Thoracic aorta (tissue), 2 donors: ENCODE results near the gene BRICD5. TPM values are rescaled to one million over a fixed set of nuclear protein-coding genes. Genes with fewer than 3 reads are reported as not detected.

Source experiments
- ATAC-seq: fragments of 150-250 bp; one replicate; pipeline ENCODE4 v1.8.0; 2017; ENCODE audit warnings: low read depth; ENCODE audit not compliant: insufficient number of reproducible peaks, low FRiP score
- DNase-seq: peaks from one replicate; pipeline ENCODE4 v3.0.0-alpha.2; 2020; ENCODE audit warnings: low spot score
- H3K27ac ChIP-seq, 2 donors: fragments of 200-600 bp; sonication (generic); 1 replicate in 1 of 2; 2 replicates in 1 of 2; pipeline ENCODE4 v1.5.1; 2016; ENCODE audit warnings: mild to moderate bottlenecking in 2 of 2, moderate library complexity in 2 of 2
- H3K27me3 ChIP-seq: fragments of 200-600 bp; sonication (generic); replicated peaks from 2 replicates; pipeline ENCODE4 v1.6.0; 2016; ENCODE audit warnings: mild to moderate bottlenecking; ENCODE audit not compliant: insufficient read depth
- H3K36me3 ChIP-seq: fragments of 200-600 bp; sonication (generic); one replicate; pipeline ENCODE4 v1.5.1; 2016
- H3K4me1 ChIP-seq, 2 donors: fragments of 200-600 bp; sonication (generic); 1 replicate in 1 of 2; 2 replicates in 1 of 2; pipeline versions ENCODE4 v1.5.1 to v1.6.0; 2016; ENCODE audit warnings: low read depth in 2 of 2, mild to moderate bottlenecking in 1 of 2; ENCODE audit not compliant: control insufficient read depth in 1 of 2
- H3K4me3 ChIP-seq: fragments of 200-600 bp; sonication (generic); 2 replicates; pipeline ENCODE4 v1.5.1; 2016; ENCODE audit warnings: mild to moderate bottlenecking
- H3K9me3 ChIP-seq: fragments of 200-600 bp; sonication (generic); 2 replicates; pipeline ENCODE4 v1.5.1; 2016
- CTCF ChIP-seq: fragments of 200-600 bp; sonication (generic); IDR thresholded peaks from one replicate; pipeline ENCODE4 v1.5.1; 2019; ENCODE audit warnings: antibody characterized with exemption
- total RNA-seq, 2 donors: library from RNA; depleted of rRNA; stranded (reverse); fragments of >200 nt; gene quantifications; one replicate each; pipeline versions ENCODE4 v1.1.0 to v1.2.3, GENCODE V29; 2016

Gene BRICD5
- total RNA-seq, 2 donors from 2014 or later: 11.4 to 43.1 TPM

GRCh38 chr16:2236337-2237101, 25.9 kb upstream of the BRICD5 start, which contains the start of gene DNASE1L2:
TSS of gene DNASE1L2 (plus strand) at chr16:2236444. CDS start at chr16:2236817, 373 bp downstream.
- DNase-seq (no peak), ATAC-seq (no peak)
- Histone ChIP-seq H3K27me3 (no peaks in the 10 kb centered on the region), H3K4me1 (peaks cover 10 to 14% of the 10 kb centered on the region in 2 donors), H3K36me3 (peaks cover 42% of the 10 kb centered on the region), H3K27ac (no peak within 1 kb of the TSS), H3K9me3 (no peaks in the 10 kb centered on the region), H3K4me3 (peak within 1 kb of the TSS; percentile 57)
- TF ChIP-seq CTCF: no peak

DNA sequence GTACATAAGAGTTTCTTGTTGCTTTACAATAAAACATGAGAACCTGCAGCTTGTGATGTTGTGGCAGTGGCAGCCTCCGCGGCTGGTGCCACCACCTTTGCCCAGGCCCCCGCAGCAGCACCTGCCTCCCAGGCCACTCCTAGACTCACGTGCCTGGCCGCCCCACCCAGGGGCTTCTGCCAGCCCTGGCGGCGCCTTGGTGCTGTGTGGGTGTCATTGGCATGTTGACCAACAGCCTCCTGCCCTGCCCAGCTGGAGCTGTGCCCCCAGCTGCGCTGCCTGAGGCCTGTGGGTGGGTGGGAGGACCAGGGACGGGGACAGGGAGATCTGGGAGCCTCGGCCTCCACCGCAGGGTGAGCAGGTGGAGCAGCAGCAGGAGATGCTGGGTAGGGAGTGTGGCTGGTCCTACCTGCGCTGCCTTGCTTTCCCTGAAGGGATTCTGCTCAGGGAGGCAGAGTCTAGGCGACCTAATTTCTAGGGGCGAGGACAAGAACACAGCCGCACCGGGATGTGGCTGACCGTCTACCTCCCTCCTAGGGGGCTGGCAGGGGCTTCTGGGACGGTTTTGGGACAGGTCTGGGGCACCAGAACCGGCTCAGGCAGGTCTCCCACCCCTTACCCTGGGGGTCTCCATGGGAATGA, 25.2 kb upstream of the BRICD5 start:
- H3K27me3 ChIP-seq: no peaks in the 10 kb centered on the region
- no peak for TF ChIP-seq CTCF
- DNase-seq (no peak), ATAC-seq (no peak)
- H3K36me3 ChIP-seq: peaks cover 48% of the 10 kb centered on the region
- H3K4me1 ChIP-seq: peaks cover 10 to 14% of the 10 kb centered on the region in 2 donors
- H3K4me3 ChIP-seq: no peak overlapping the region
- H3K9me3 ChIP-seq: no peaks in the 10 kb centered on the region
- no peak overlapping the region for H3K27ac ChIP-seq

DNA sequence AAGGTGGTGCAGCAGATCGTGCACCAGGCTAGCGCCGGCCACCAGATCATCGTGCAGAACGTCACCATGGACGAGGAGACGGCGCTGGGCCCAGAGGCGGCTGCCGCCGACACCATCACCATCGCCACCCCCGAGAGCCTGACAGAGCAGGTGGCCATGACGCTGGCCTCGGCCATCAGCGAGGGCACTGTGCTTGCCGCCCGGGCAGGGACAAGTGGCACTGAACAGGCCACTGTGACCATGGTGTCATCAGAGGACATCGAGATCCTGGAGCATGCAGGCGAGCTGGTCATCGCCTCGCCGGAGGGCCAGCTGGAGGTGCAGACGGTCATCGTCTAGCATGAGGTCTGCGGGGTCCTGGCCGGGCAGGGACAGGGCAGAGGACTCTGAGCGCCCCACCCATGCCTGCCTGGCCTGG, 24.6 kb upstream of the BRICD5 start:
- Histone ChIP-seq H3K27ac (no peak overlapping the region), H3K27me3 (no peaks in the 10 kb centered on the region), H3K4me1 (peaks cover 10 to 14% of the 10 kb centered on the region in 2 donors), H3K36me3 (peaks cover 51% of the 10 kb centered on the region), H3K9me3 (no peaks in the 10 kb centered on the region), H3K4me3 (no peak overlapping the region)
- no peak for TF ChIP-seq CTCF
- no peak for DNase-seq
- no peak for ATAC-seq

- TF ChIP-seq CTCF: no peak
- H3K27ac ChIP-seq: no peak overlapping the region
- H3K9me3 ChIP-seq: no peaks in the 10 kb centered on the region
- no peak overlapping the region for H3K4me3 ChIP-seq
- H3K36me3 ChIP-seq: peaks cover 55% of the 10 kb centered on the region
- H3K27me3 ChIP-seq: no peaks in the 10 kb centered on the region
- no peak for DNase-seq
- no peak for ATAC-seq
- peaks cover 10 to 14% of the 10 kb centered on the region in 2 donors for H3K4me1 ChIP-seq
Measured at GRCh38 chr16:2234813-2235170, 24.1 kb upstream of the BRICD5 start.
